ENCODE measurements around the gene ZNF804A.

Gene ZNF804A

GRCh38 chr2:184558713-184559464 is 39.4 kb upstream of the ZNF804A start:
- TF ChIP-seq, protein P1, sequence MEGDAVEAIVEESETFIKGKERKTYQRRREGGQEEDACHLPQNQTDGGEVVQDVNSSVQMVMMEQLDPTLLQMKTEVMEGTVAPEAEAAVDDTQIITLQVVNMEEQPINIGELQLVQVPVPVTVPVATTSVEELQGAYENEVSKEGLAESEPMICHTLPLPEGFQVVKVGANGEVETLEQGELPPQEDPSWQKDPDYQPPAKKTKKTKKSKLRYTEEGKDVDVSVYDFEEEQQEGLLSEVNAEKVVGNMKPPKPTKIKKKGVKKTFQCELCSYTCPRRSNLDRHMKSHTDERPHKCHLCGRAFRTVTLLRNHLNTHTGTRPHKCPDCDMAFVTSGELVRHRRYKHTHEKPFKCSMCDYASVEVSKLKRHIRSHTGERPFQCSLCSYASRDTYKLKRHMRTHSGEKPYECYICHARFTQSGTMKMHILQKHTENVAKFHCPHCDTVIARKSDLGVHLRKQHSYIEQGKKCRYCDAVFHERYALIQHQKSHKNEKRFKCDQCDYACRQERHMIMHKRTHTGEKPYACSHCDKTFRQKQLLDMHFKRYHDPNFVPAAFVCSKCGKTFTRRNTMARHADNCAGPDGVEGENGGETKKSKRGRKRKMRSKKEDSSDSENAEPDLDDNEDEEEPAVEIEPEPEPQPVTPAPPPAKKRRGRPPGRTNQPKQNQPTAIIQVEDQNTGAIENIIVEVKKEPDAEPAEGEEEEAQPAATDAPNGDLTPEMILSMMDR (IDR thresholded peaks at IDR 0.05; ENCODE audit: low read depth, low read length, missing control alignments), result no peak
- DNase-seq (ENCODE audit: extremely low read depth, low read depth), result no peak
- H3K4me3 ChIP-seq (replicated peaks; ENCODE audit: low read depth, low read length), result no peak overlapping the region

GRCh38 chr2:184560603-184561002 is 37.7 kb upstream of the ZNF804A start:
- DNase-seq (ENCODE audit: extremely low read depth, low read depth), result no peak
- TF ChIP-seq, protein P1 (IDR thresholded peaks at IDR 0.05; ENCODE audit: low read depth, low read length, missing control alignments), result no peak
- H3K4me3 ChIP-seq (replicated peaks; ENCODE audit: low read depth, low read length), result no peak overlapping the region

- DNase-seq (ENCODE audit: extremely low read depth, low read depth), result no peak
- TF ChIP-seq, protein P1 (IDR thresholded peaks at IDR 0.05; ENCODE audit: low read depth, low read length, missing control alignments), result no peak
These were observed 35.8 kb upstream of the ZNF804A start for GRCh38 chr2:184562532-184562931.

DNA sequence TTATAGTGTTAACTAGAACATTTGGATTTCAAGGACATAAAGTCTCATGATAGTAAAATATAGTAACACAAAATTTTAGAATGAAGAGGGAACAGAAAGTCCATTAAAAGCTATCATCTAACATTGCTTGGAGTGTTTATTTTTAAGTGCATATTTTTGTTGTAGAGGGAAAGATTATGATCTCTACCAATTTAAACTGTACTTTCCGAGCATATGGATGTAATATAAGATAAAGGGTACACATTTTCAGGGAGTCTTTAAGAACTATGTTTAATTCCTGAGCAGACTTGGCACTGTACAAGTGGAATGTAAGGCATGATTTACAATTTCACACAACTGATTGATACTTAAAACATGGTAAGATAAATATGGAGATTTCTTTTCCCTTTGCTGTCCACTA is 34.2 kb upstream of the ZNF804A start:
- no peak overlapping the region for H3K4me3 ChIP-seq (replicated peaks; ENCODE audit: low read depth, low read length)
- no peak for DNase-seq (ENCODE audit: extremely low read depth, low read depth)
- TF ChIP-seq, protein P1 (IDR thresholded peaks at IDR 0.05; ENCODE audit: low read depth, low read length, missing control alignments), result no peak

More at GRCh38 chr2:184562532-184562931, 35.8 kb upstream of the ZNF804A start:
- no peak overlapping the region for H3K4me3 ChIP-seq (replicated peaks; ENCODE audit: low read depth, low read length)

GRCh38 chr2:184566716-184567115 is 31.6 kb upstream of the ZNF804A start:
- H3K4me3 ChIP-seq (replicated peaks; ENCODE audit: low read depth, low read length), result no peak overlapping the region
- TF ChIP-seq, protein P1 (IDR thresholded peaks at IDR 0.05; ENCODE audit: low read depth, low read length, missing control alignments), result no peak
- DNase-seq (ENCODE audit: extremely low read depth, low read depth), result no peak

DNA sequence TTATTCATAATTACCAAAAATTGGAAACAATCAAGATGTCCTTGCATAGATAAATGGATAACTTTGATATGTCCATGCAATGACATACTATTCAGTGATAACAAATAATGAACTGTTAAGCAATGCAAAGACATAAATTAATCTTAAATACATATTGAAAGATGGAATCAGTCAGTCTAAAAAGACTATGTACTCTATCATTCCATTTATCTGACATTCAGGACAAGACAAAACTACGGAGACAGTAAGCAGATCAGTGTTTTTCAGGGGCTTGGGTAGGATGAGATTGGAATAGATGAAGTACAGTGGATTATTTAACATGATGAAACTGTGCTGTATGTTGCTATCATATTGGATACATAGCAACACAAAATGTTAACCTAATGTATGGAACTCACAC is 21.3 kb upstream of the ZNF804A start:
- TF ChIP-seq, protein P1 (IDR thresholded peaks at IDR 0.05; ENCODE audit: low read depth, low read length, missing control alignments), result no peak
- DNase-seq (ENCODE audit: extremely low read depth, low read depth), result no peak
- no peak overlapping the region for H3K4me3 ChIP-seq (replicated peaks; ENCODE audit: low read depth, low read length)
